Eye (tissue), 1 donor: ENCODE results near the gene MUSK.
"Not testable (repeated sequence)": the region's sequence is repeated elsewhere in the genome, so short reads cannot be mapped to it uniquely, and the experiment has no call there.

Experiments
- DNase-seq: peaks from one replicate; pipeline ENCODE4 v3.0.0-alpha.2; 2015

MUSK gene

DNA sequence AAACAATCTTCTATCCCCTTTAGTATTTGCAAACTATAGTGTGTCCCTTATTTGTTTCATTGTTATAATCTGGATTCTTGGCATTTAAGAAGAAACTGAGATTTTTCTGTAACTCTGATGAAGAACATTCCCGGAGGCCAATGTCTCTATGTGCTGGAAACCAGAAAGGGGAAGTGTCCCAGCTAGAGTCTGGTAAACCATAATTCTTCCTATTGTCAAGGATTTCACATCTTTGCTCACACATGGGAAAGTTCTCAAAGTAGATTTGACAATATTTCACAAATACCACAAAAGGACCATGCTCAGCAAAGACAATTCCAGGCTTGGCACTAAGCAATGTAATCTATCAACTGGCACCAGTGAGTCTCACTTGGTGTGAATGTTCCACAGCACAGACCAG is 146.8 kb downstream of the MUSK start:
- no peak for DNase-seq

DNA sequence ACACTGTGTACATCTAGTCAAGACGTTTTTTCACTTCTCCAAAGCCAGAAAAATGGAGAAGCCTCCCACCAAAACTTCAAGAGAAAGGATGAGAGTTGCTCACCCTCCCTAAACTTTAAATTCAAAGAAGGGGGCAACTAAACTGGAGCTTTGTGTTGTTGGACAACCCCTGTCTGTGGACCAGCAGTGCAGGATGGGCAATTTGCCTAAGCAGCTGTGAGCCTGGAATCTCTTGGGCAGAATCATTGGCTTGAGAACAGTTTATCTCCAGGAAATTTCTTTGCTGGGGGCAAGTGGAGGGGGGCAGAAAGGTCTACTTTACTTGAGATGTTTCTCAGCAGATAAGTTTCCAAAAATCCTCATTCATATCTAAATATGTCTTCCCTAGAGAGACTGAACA is 151.8 kb downstream of the MUSK start:
- DNase-seq: no peak

DNA sequence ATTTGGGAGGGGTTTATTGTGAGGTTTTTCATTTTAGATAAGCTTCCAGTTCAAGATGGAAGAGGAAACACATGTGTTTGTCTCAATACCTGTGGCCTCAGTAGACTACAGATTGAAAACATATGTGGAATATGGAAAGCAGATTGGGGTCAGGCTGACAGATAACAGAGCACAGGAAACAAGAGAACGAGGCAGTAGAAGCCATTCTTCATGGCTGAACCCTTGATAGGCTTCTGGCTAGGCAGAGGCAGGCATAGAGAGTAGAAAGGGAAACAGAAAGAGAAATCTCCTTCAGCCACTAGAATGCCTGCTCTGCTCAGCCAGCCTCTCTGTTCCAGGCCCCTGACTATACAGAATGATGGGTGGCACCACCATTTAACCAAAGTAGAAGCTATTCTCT is 152.5 kb downstream of the MUSK start:
- no peak for DNase-seq

DNA sequence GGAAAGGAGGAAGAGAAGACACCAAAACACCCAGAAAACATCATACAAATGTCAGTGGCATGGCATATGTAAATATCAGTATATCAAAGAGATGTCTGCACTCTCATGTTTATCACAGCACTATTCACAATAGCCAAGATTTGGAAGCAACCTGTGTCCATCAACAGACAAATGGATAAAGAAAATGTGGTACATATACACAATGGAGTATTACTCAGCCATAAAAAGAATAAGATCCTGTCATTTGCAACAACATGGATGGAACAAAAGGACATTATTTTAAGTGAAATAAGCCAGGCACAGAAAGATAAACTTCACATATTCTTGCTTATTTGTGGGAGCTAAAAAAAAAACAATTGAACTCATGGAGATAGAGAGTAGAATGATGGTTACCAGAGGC is 156.5 kb downstream of the MUSK start:
- DNase-seq: not testable (repeated sequence)

DNA sequence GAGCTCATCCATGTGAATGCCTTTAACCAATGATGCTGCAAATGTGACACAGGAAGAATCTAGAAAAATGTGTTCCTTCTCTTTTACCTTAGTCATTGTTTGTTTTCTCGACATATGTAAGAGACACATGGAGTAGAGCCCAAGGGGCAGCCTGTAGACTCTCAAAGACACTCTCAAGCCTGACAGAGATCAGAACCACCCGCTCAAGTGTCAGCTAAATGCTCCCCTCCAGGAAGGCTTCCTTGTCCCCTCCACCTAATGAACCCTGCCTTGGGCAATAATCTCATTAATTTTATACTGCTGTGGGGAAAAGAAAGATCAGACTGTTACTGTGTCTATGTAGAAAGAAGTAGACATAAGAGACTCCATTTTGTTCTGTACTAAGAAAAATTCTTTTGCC is 157.4 kb downstream of the MUSK start:
- DNase-seq: no peak

DNA sequence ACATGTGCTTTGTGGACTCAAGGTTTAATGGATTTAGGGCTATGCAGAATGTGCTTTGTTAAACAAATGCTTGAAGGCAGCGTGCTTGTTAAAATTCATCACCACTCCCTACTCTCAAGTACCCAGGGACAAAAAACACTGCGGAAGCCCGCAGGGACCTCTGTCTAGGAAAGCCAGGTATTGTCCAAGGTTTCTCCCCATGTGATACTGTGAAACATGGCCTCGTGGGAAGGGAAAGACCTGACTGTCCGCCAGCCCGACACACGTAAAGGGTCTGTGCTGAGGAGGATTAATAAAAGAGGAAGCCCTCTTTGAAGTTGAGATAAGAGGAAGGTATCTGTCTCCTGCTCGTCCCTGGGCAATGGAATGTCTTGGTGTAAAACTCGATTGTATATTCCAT is 157.8 kb downstream of the MUSK start:
- not testable (repeated sequence) for DNase-seq

DNA sequence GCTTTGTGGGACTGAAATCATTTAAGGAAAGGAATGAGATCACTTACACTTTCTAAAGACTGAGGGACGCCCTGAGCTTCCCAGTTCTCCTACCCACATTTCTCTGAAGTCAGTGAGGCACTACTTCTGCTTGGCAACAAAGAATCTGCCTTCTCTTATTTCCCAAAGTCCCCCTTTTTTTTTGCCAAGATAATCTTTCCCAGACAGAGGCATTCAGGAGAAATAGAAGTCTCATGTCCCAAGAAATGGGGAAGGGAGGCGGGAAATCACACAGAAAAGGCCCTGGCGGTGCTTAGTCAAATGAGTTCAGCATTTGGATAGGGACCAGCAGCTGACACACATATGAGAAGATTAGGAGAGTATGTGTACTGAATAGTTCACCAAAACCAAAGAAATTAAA is 159.7 kb downstream of the MUSK start:
- peak; percentile 75 for DNase-seq

DNA sequence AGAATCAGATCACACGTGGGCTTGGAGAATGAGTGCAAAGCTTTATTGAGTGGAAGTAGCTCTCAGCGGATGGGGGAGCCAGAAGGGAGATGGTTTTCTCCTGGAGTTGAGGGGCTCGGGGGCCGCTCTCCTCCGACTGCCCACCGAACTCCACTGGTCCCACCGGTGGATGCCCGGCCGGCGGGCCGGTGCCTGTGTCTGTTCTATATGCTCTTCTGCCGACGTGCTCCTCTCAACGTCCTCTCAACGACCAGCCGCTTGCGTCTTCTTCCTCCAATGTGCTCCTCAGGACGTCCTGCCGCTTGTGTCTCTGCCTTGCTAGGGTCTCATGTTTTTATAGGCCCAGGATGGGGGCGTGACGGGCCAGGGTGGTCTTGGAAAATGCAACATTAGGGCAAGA is 161.9 kb downstream of the MUSK start:
- no peak for DNase-seq

DNA sequence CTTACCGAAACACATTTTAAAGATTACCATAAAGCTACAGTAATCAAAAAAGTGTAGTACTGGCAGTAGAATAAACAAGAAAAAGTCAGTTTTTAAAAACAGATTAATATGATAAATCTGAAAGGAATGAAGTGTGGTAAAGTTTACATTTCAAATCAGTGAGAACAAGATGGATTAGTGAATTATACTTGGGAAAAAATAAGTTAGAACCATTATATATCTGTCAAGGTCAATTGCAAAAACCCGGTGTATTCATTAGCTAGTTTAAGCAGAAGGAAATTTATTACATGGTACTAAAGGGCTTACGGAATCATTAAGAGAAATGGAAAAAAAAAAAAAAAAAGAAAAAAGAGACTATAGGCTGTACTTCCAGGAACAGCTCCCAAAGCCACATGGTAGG is 164.3 kb downstream of the MUSK start:
- no peak for DNase-seq

DNA sequence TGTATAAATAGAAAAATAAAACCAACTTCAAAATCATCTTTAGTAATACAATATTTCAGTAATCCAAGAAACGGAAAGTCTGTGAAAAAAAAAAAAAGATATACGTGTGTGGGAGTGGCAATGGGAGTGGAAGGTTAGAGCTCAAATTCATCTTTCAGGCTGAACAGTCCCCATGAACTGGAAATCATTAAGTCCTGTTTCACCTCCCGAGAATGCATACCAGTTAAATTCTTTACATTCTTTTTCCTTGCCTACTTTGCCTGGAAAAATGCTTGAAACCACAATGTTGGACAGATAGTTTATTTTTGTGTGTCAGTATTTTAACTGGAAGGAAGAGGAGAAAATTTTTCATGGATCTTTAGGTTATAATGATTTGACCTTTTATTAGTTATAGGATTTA is 166.8 kb downstream of the MUSK start:
- DNase-seq: peak; percentile 31

DNA sequence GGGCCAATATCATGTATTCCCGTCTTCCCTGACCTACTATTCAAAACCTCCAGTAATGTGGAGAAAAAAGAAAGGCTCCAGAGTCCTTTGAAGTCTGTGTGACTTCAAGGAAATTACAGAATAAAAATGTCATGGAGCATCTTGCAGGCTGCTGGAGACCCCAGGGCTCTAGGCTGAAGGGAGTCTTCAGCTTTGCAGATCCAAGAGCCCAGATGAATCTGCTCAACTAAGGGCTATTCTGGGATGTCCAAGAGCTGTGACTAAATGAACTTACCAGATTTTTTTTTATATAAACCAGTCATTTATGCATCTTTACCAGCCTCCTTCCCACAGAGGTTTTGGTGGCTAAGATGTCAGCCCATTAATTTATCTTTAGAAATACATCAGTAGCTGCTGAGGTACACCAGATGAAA is 167.3 kb downstream of the MUSK start:
- DNase-seq: no peak

DNA sequence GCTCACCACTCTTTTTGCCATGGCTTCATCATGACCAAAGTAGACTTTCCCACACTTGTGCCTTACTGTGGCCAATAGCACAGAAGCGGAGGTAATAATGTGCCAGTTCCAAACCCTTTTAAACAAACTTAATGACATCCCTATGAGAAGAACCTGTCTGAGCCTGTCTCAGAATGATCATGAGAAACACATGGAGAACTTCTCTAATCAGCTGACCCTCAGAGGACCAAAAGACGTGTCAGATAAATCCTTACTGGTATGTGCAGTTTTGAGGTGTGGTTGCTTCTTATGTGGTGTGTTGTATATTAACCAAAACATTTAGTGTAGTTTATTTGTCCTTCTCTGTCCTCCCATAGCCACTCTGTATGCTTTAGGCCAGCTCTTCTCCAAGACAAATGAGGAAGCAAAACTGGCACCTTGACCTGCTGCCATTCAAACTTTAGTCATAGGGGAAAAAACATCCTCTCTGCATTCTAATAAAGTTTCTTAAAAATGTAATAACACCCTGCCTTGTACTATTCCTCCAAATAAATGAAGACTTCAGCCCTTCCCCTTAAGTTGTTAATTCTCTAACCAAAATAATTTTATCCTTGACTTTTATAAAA is 168.9 kb downstream of the MUSK start:
- no peak for DNase-seq

DNA sequence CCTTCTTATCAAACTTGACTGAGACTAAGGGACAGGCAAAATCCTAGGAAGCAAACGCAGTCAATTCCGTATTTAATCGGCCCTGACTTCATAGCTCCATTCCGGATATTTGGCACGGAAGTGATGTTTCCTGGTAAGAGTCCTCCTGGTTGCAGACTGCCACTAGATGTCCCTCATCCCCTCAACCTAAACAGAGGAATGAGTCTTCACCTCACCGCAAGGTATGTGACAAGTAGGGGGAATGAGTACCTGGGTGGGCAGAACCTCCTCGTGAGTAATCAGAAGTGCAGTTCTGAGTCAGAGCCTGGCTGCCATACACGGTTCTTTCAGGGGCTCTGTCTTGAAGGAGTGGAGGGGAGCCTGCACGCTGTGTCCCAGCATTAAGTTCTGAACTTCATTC is 173.6 kb downstream of the MUSK start:
- DNase-seq: no peak

DNA sequence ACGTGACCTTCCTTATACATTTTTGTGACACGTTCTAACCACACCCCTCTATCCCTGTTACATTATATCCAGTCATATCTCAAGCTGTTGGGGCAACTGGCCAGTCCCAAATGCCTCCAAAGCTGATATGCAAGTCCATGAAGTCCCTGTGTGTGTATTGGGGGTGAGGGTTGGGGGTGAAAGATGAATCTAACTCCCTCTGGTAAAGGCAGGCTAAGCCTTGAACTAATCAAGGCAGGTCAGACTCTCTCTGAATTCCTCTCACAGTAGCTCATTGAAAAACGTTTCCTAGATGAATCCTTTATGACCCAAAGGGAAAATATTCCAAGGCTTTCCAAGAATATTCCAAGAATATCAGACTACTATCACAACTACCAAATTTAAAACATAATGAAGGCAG is 174.4 kb downstream of the MUSK start:
- no peak for DNase-seq

DNA sequence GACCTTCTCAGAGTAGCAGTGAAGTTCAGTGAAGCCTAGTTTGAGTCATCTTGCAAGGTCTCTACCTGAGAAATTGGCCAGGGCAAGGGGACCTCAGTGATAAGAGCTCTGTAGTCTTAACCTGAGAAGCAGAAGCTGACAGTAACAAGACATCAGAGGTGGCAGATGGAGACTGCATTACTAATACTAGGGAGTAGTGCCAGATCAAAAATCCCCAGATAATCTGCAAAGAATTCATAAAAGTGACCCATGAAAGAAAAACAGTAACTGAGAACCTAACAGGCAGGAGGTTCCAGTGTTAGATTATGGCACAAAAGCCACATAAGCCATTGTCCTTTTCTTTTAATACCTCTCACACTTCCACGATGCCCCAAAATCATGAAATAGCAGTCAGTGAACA is 175.5 kb downstream of the MUSK start:
- DNase-seq: no peak

DNA sequence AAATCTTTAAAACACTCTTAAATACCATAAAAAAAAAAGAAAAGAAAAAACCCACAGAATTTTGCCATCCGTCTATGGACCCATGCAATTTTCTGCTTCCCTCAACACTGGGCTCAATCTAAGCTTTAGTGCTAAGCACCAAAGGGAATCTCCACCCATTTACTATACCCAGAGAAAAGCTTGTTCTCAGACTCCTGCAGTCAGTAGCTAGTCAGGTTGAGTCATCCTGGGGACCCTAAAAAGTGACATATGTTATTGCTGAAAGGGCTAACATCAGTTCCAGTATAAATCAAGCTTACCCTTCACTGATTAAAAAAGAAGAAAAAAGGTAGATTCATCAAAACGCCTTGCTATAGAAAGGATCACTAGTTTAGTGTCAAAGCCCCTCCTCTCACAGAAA is 177.6 kb downstream of the MUSK start:
- DNase-seq: no peak

DNA sequence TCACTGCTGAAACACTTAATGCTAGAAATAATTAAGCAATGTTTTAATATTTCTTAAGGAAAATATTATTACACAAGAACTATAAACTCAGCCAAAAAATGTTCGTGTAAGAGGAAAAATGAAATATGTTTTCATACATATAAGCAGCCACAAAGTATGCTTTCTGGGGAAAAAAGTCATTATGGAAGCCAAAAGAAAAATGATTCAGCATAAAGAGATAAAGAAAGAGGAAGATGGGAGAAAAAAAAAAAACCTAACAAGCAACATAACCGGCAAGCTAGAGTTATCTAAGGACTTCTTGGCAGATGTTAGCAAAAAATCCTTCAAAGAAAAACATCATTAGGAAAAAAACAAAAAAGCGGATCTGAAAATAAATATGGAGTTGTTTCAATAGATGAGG is 179.1 kb downstream of the MUSK start:
- DNase-seq: no peak

DNA sequence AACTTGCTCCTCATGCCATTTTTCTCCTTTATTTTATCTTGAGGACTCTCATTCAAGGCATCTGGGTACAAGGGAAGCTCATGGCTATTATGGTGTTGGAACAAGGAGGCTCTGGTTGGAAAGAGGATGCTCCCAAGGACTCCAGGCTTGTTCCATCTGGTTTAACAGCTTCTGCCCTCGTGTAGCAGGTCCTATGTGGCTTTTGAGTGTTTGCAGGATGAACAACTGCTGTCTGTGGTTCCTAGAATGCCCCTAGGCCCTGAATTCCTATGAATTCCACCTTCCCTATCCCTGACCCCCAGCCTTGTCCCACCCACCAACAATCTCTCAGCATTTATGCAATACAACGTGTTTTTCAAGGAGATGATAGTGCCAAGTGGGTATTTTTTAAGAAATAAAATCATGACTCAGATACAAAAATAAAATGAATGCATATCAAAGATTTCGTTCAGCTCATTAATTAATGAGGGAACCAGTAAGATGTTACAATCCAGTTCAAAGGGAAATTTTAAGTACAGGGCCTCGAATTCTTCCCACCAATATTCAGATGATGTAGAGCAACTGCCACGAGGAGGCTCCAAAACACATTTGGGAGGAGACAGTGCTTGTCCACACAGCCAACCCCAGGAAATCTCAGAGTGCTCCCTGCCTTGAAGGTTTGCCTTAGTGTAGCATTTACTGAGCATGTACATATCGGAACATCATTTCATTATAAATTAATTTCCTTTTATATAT is 182.0 kb downstream of the MUSK start:
- DNase-seq: no peak
